OCI-LY3 (cell line): ENCODE results near the gene LRFN2.

Experiments used
- H2AFZ ChIP-seq: fragments of 200-600, 300-600 bp; shearing (Covaris generic); 2 replicates; pipeline ENCODE4 v1.6.0; 2014; ENCODE audit warnings: antibody characterized with exemption, low read depth, low read length
- H3K27ac ChIP-seq: fragments of 200-600, 300-600 bp; sonication (generic); 2 replicates; pipeline ENCODE4 v1.5.1; 2014; ENCODE audit warnings: mild to moderate bottlenecking, low read length, moderate library complexity, mixed read lengths
- H3K27me3 ChIP-seq: fragments of 200-600, 300-600 bp; sonication (generic); 2 replicates; pipeline ENCODE4 v1.6.1; 2014; ENCODE audit warnings: low read depth, low read length, mixed read lengths
- H3K36me3 ChIP-seq: fragments of 200-600, 300-600 bp; sonication (generic); replicated peaks from 2 replicates; pipeline ENCODE3; 2014; ENCODE audit warnings: low read depth, low read length, mixed read lengths
- H3K4me1 ChIP-seq: fragments of 300-600, 200-600 bp; sonication (generic); 2 replicates; pipeline ENCODE4 v1.6.1; 2014; ENCODE audit warnings: low read length, mixed read lengths
- H3K4me2 ChIP-seq: fragments of 200-600, 300-600 bp; sonication (generic); 2 replicates; pipeline ENCODE4 v1.6.1; 2014; ENCODE audit warnings: low read length, mixed read lengths
- H3K4me3 ChIP-seq: fragments of 300-600, 200-600 bp; sonication (generic); 2 replicates; pipeline ENCODE4 v1.5.1; 2014; ENCODE audit warnings: antibody characterized with exemption, mild to moderate bottlenecking, low read length, moderate library complexity
- H3K79me2 ChIP-seq: fragments of 300-600, 200-600 bp; shearing (Covaris generic); 2 replicates; pipeline ENCODE4 v1.6.1; 2014; ENCODE audit warnings: mild to moderate bottlenecking, low read length, mixed read lengths
- H3K9ac ChIP-seq: fragments of 300-600, 200-600 bp; shearing (Covaris generic); 2 replicates; pipeline ENCODE4 v1.6.0; 2014; ENCODE audit warnings: mild to moderate bottlenecking, low read length, moderate library complexity
- H3K9me3 ChIP-seq: fragments of 200-600, 300-600 bp; shearing (Covaris generic); 2 replicates; pipeline ENCODE4 v1.6.1; 2014; ENCODE audit warnings: low read length, mixed read lengths; ENCODE audit not compliant: insufficient read depth
- H4K20me1 ChIP-seq: fragments of 200-600, 300-600 bp; sonication (generic); 2 replicates; pipeline ENCODE4 v1.6.1; 2016; ENCODE audit warnings: low read length, mixed read lengths; ENCODE audit not compliant: insufficient read depth
- CTCF ChIP-seq: fragments of 200-600, 300-600 bp; sonication (generic); IDR thresholded peaks from 2 replicates; pipeline ENCODE4 v1.5.1; 2014; ENCODE audit warnings: antibody characterized with exemption, low read length, low read depth
- EZH2phosphoT487 ChIP-seq: fragments of 200-600 bp; shearing (Covaris generic); IDR thresholded peaks from 2 replicates; pipeline ENCODE4 v1.6.1; 2018; ENCODE audit warnings: antibody characterized with exemption, mixed run types, low read depth

The LRFN2 gene

GRCh38 chr6:40344566-40345167 lies 242.5 kb downstream of the LRFN2 start:
- Histone ChIP-seq H3K9me3 (no peaks in the 10 kb centered on the region), H3K36me3 (no peaks in the 10 kb centered on the region), H3K27ac (no peak overlapping the region), H3K9ac (no peak overlapping the region), H3K4me2 (no peak overlapping the region), H3K4me3 (no peak overlapping the region), H3K79me2 (no peaks in the 10 kb centered on the region), H3K27me3 (peaks cover 15% of the 10 kb centered on the region), H2AFZ (no peak overlapping the region), H3K4me1 (0 out of 2 replicates have a peak, but pooled peaks cover 3% of the 10 kb centered on the region), H4K20me1 (no peaks in the 10 kb centered on the region)
- TF ChIP-seq CTCF, result no peak
- TF ChIP-seq EZH2phosphoT487, result no peak

GRCh38 chr6:40343877-40344565 lies 243.1 kb downstream of the LRFN2 start:
- Histone ChIP-seq H3K4me3 (no peak overlapping the region), H2AFZ (no peak overlapping the region), H3K4me1 (0 out of 2 replicates have a peak, but pooled peaks cover 4% of the 10 kb centered on the region), H3K4me2 (no peak overlapping the region), H3K9ac (no peak overlapping the region), H3K27ac (no peak overlapping the region), H4K20me1 (no peaks in the 10 kb centered on the region), H3K9me3 (no peaks in the 10 kb centered on the region), H3K79me2 (no peaks in the 10 kb centered on the region), H3K27me3 (peaks cover 21% of the 10 kb centered on the region), H3K36me3 (no peaks in the 10 kb centered on the region)
- no peak for TF ChIP-seq EZH2phosphoT487
- TF ChIP-seq CTCF, result no peak

GRCh38 chr6:40343318-40343876 lies 243.8 kb downstream of the LRFN2 start:
- Histone ChIP-seq H3K79me2 (no peaks in the 10 kb centered on the region), H3K27ac (no peak overlapping the region), H3K9me3 (no peaks in the 10 kb centered on the region), H3K4me3 (no peak overlapping the region), H3K9ac (no peak overlapping the region), H3K27me3 (peaks cover 23% of the 10 kb centered on the region), H2AFZ (no peak overlapping the region), H3K36me3 (no peaks in the 10 kb centered on the region), H3K4me2 (no peak overlapping the region), H3K4me1 (0 out of 2 replicates have a peak, but pooled peaks cover 4% of the 10 kb centered on the region), H4K20me1 (no peaks in the 10 kb centered on the region)
- TF ChIP-seq CTCF (no peak), EZH2phosphoT487 (no peak)

GRCh38 chr6:40342723-40343122 lies 244.4 kb downstream of the LRFN2 start:
- Histone ChIP-seq H4K20me1 (no peaks in the 10 kb centered on the region), H2AFZ (no peak overlapping the region), H3K9ac (no peak overlapping the region), H3K4me2 (no peak overlapping the region), H3K9me3 (no peaks in the 10 kb centered on the region), H3K27ac (no peak overlapping the region), H3K4me1 (0 out of 2 replicates have a peak, but pooled peaks cover 4% of the 10 kb centered on the region), H3K4me3 (no peak overlapping the region), H3K79me2 (no peaks in the 10 kb centered on the region), H3K27me3 (peaks cover 30% of the 10 kb centered on the region), H3K36me3 (no peaks in the 10 kb centered on the region)
- no peak for TF ChIP-seq CTCF
- no peak for TF ChIP-seq EZH2phosphoT487
